K562 (cell line): ENCODE data around the gene SMIM11.
"Not testable (repeated sequence)": the region's sequence is repeated elsewhere in the genome, so short reads cannot be mapped to it uniquely, and the experiment has no call there.

Experiments
- CHD1 ChIP-seq: fragments of 200-600 bp; sonication (generic); IDR thresholded peaks from one replicate; pipeline ENCODE4 v1.6.1; 2012; ENCODE audit warnings: mild to moderate bottlenecking, moderate library complexity, low read length, inconsistent platforms
- KLF1 ChIP-seq: fragments of 450-650 bp; IDR thresholded peaks from 2 replicates; pipeline ENCODE4 v1.6.1; 2016; ENCODE audit warnings: missing genetic modification characterization, missing compliant biosample characterization
- MXD1 ChIP-seq: fragments of 250-450 bp; sonication (Bioruptor Pico); IDR thresholded peaks from 2 replicates; pipeline ENCODE4 v1.8.0; 2021; ENCODE audit warnings: borderline replicate concordance, mild to moderate bottlenecking, moderate library complexity; ENCODE audit not compliant: poor library complexity, severe bottlenecking
- NELFE ChIP-seq: IDR thresholded peaks from 2 replicates; pipeline ENCODE4 v1.6.1; 2011; ENCODE audit warnings: mild to moderate bottlenecking; ENCODE audit not compliant: insufficient read depth, insufficient read length
- PURB ChIP-seq: sonication (generic); formaldehyde crosslinking; IDR thresholded peaks from 2 replicates; pipeline ENCODE4 v1.9.0; 2021; ENCODE audit warnings: low read depth, mild to moderate bottlenecking, missing genetic modification reagents
- RBBP5 ChIP-seq: fragments of 200-600 bp; sonication (generic); IDR thresholded peaks from 2 replicates; pipeline ENCODE4 v1.6.1; 2012; ENCODE audit warnings: borderline replicate concordance, mild to moderate bottlenecking, low read length, control low read depth, inconsistent platforms; ENCODE audit not compliant: insufficient read depth, poor library complexity, severe bottlenecking
- SAFB ChIP-seq: fragments of 200-400 bp; formaldehyde crosslinking; IDR thresholded peaks from 2 replicates; pipeline ENCODE4 v1.6.1; 2017; ENCODE audit warnings: low read depth, low read length, borderline replicate concordance
- ZFP91 ChIP-seq: sonication (generic); formaldehyde crosslinking; IDR thresholded peaks from 2 replicates; pipeline ENCODE4 v1.8.0; 2022; ENCODE audit warnings: mild to moderate bottlenecking, missing genetic modification reagents
- TF ChIP-seq, protein P1 (sequence below), 2 experiments: fragments of 450-650 bp; formaldehyde crosslinking in 1 of 2; IDR thresholded peaks; 2 replicates each; pipeline versions ENCODE4 v1.4.0 to v1.6.1; 2014 to 2020; ENCODE audit warnings: mild to moderate bottlenecking in 2 of 2, borderline replicate concordance in 1 of 2, low read depth in 1 of 2
- TF ChIP-seq, protein P2 (sequence below), 3 experiments: IDR thresholded peaks in 2 of 3; conservative IDR thresholded peaks in 1 of 3; 2 replicates each; pipeline ENCODE4 v1.5.1; 2011 to 2012; ENCODE audit warnings: low read length in 3 of 3, mild to moderate bottlenecking in 3 of 3, control low read depth in 2 of 3, improper control_type of control experiment in 1 of 3, inconsistent platforms in 1 of 3, low read depth in 1 of 3, mixed read lengths in 1 of 3, moderate library complexity in 1 of 3; ENCODE audit not compliant: insufficient read depth in 2 of 3

GRCh38 chr21:34405686-34406085, 30.4 kb downstream of the SMIM11 start:
- TF ChIP-seq CHD1; KLF1 (tag); PURB; ZFP91; NELFE; RBBP5; SAFB; MXD1: not testable (repeated sequence)
- TF ChIP-seq, protein P1, sequence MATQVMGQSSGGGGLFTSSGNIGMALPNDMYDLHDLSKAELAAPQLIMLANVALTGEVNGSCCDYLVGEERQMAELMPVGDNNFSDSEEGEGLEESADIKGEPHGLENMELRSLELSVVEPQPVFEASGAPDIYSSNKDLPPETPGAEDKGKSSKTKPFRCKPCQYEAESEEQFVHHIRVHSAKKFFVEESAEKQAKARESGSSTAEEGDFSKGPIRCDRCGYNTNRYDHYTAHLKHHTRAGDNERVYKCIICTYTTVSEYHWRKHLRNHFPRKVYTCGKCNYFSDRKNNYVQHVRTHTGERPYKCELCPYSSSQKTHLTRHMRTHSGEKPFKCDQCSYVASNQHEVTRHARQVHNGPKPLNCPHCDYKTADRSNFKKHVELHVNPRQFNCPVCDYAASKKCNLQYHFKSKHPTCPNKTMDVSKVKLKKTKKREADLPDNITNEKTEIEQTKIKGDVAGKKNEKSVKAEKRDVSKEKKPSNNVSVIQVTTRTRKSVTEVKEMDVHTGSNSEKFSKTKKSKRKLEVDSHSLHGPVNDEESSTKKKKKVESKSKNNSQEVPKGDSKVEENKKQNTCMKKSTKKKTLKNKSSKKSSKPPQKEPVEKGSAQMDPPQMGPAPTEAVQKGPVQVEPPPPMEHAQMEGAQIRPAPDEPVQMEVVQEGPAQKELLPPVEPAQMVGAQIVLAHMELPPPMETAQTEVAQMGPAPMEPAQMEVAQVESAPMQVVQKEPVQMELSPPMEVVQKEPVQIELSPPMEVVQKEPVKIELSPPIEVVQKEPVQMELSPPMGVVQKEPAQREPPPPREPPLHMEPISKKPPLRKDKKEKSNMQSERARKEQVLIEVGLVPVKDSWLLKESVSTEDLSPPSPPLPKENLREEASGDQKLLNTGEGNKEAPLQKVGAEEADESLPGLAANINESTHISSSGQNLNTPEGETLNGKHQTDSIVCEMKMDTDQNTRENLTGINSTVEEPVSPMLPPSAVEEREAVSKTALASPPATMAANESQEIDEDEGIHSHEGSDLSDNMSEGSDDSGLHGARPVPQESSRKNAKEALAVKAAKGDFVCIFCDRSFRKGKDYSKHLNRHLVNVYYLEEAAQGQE (IDR thresholded peaks at IDR 0.05; ENCODE audit: borderline replicate concordance) = not testable (repeated sequence)
- TF ChIP-seq, protein P1 (CRISPR knock-in tag; IDR thresholded peaks at IDR 0.05; ENCODE audit: low read depth) = not testable (repeated sequence)
- TF ChIP-seq, protein P2, sequence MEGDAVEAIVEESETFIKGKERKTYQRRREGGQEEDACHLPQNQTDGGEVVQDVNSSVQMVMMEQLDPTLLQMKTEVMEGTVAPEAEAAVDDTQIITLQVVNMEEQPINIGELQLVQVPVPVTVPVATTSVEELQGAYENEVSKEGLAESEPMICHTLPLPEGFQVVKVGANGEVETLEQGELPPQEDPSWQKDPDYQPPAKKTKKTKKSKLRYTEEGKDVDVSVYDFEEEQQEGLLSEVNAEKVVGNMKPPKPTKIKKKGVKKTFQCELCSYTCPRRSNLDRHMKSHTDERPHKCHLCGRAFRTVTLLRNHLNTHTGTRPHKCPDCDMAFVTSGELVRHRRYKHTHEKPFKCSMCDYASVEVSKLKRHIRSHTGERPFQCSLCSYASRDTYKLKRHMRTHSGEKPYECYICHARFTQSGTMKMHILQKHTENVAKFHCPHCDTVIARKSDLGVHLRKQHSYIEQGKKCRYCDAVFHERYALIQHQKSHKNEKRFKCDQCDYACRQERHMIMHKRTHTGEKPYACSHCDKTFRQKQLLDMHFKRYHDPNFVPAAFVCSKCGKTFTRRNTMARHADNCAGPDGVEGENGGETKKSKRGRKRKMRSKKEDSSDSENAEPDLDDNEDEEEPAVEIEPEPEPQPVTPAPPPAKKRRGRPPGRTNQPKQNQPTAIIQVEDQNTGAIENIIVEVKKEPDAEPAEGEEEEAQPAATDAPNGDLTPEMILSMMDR (IDR thresholded peaks at IDR 0.05 in 2 of 3, conservative IDR thresholded peaks at IDR 0.05 in 1 of 3; ENCODE audit: insufficient read depth in 2 of 3, low read depth in 1 of 3, low read length in 3 of 3) = not testable (repeated sequence)
